ENCODE data around the gene SRGAP1.

- TF ChIP-seq CTCF (tag by site-specific recombination; IDR thresholded peaks at IDR 0.05) (no peak), YY1 (tag by site-specific recombination; IDR thresholded peaks at IDR 0.05) (no peak), ZNF610 (tag by site-specific recombination; IDR thresholded peaks at IDR 0.05; ENCODE audit: borderline replicate concordance) (no peak), KLF7 (tag by site-specific recombination; IDR thresholded peaks at IDR 0.05; ENCODE audit: borderline replicate concordance) (no peak), ZNF157 (tag by site-specific recombination; IDR thresholded peaks at IDR 0.05) (no peak), ZSCAN30 (tag by site-specific recombination; IDR thresholded peaks at IDR 0.05) (no peak), PRDM4 (tag by site-specific recombination; IDR thresholded peaks at IDR 0.05) (no peak), BCL6B (tag by site-specific recombination; IDR thresholded peaks at IDR 0.05) (no peak), ZNF366 (tag by site-specific recombination; conservative IDR thresholded peaks at IDR 0.05) (no peak), KLF16 (tag by site-specific recombination; IDR thresholded peaks at IDR 0.05) (no peak)
- TF ChIP-seq, protein P1, sequence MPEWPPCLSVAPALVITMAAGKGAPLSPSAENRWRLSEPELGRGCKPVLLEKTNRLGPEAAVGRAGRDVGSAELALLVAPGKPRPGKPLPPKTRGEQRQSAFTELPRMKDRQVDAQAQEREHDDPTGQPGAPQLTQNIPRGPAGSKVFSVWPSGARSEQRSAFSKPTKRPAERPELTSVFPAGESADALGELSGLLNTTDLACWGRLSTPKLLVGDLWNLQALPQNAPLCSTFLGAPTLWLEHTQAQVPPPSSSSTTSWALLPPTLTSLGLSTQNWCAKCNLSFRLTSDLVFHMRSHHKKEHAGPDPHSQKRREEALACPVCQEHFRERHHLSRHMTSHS (tag by site-specific recombination; IDR thresholded peaks at IDR 0.05): no peak
These were observed 121.6 kb downstream of the SRGAP1 start for GRCh38 chr12:63965936-63966605.
